GM18508 (cell line): Measurements from ENCODE around the gene GSTT2B.
"Not testable (repeated sequence)": the region's sequence is repeated elsewhere in the genome, so short reads cannot be mapped to it uniquely, and the experiment has no call there.

Experiments used
- ATAC-seq: cut with Tn5 transposase; IDR thresholded peaks from one replicate; pipeline ENCODE4 v1.9.1; 2021; ENCODE audit warnings: moderate number of reproducible peaks; ENCODE audit not compliant: insufficient read depth, unreplicated experiment

GSTT2B gene

DNA sequence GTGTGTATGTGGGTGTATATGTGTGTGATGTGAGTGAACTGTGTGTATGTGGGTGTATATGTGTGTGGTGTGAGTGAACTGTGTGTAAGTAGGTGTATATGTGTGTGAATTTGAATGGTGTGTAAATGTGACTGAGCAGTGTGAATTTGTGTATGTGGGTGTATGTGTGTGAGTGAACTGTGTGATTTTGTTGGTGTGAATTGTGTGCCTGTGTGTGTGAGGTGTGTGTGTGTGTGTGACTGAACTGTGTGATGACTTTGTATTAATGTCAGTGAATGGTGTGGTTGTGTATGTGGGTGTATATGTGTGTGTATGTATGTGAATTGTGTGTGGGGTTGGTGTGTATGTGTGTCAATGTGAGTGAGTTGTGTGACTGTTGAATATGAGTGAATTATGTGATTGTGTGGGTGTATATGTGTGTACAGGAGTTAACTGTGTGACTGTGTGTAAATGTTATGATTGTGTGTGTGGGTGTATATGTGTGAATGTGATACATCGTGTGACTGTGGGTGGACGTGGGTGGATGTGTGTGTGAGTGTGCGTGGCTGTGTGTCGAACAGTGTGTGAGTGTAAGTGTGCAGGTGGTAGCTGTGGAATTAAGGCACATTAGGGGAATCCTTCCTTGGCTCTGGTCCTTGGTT is 25.7 kb upstream of the GSTT2B start:
- not testable (repeated sequence) for ATAC-seq

DNA sequence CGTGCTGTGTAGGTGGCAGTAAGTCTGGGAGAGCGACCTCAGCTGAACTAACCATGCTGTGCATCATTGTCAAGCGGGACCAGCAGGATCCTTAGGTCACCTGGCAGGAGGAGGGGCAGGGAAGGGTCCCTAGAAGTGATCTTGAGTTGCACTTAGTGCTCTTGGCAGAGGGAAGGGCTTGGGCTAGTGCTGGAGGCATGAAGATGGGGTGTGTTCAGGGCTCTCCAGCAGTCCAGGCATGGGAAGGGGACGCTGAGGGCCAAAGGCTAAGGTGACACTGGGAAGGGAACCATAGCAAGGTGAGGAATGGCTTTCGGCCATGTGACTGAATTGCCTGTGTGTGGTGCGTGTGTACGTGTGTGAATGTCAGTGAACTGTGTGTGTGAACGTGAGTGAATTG is 25.1 kb upstream of the GSTT2B start:
- ATAC-seq: not testable (repeated sequence)

DNA sequence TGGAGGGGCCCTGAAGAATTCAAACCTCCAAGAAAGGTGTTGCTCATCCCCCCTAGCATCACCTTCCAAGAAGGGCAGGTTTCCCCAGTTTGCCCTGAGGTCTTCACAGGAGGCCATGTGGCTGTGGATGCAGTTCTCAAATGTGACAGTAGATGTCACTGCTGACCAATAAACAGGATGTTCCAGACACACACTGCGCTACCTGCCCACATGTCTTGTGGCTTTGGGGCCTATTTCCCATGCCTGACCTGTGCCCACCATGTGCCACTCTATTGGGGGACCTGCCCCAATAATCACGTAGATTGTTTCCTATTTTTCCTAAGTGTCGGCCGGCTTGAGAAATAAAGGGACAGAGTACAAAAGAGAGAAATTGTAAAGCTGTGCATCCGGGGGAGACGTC is 23.4 kb upstream of the GSTT2B start:
- no peak for ATAC-seq

DNA sequence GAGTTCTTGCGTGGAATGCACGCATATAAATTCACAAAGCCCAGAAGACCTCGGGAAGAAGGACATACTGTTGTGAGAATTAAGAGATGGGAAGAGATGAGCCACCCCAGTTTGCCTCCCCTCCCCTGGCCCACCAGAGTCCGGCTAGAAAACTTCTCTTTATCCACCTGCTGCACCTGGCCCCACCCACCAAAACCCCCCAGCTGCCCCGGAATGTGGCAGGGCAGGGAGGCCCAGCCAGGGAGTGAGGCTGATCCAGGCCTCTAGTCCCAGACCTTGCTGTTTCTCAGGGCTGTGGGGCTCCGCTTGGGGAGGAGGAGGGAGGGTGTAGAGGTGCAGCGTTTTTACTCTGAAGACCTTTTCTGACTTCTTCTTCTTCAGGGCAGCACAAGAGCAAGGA is 19.6 kb upstream of the GSTT2B start:
- not testable (repeated sequence) for ATAC-seq

DNA sequence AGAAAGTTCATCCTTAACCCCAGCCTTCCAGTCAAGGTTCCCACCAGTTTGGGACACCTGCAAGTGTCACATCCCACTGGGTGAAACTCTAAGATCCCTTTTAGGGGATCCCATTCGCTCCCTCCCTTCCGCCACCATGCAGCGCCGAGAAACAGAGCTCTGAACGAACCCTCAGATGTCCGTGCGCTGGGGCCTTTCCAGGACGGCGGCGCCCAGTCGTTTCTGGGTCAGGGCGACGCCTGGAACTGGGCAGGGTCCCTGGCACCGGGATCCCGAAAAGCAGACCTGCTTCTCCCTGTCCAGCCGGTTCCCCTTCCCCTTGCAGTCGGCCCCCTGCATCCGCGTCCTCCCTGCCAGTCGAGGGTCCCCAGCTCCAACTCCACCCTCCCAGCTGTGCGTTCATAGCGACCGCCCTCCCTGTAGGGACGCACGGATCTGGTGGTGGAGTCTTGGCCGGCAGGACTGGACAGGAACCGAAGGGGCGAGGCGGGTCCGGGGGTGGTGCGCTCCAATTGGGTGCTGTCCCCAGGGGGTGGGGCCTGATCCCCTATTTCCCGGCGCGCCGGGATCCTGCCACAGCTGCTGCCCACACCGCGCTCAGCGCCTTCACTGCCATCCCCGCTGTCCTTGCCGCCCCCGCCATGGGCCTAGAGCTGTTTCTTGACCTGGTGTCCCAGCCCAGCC is 18.7 kb upstream of the GSTT2B start, which contains the start of gene GSTT2:
GSTT2 (plus strand) TSS at position 578 of the 684 bp plus-strand sequence.
- ATAC-seq: not testable (repeated sequence)

DNA sequence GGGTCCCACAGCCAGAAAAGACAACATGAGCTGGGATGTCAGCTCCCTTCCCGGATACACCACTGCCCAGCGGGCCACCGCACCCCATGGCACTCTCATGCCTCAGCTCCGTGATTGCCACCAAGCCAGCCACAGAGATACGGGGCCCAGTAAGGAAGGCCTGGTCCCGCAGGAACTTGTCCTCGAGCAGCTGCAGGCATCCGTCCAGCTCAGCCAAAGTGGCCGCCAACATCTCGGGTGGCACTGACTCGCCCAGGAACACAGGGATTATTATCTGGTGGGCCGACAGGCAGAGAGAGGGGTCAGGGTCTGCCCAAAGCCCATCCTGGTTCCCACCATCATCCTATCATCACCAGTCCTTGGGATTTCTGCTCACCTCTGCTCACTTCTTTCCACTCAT is 16.3 kb upstream of the GSTT2B start:
- ATAC-seq: not testable (repeated sequence)

DNA sequence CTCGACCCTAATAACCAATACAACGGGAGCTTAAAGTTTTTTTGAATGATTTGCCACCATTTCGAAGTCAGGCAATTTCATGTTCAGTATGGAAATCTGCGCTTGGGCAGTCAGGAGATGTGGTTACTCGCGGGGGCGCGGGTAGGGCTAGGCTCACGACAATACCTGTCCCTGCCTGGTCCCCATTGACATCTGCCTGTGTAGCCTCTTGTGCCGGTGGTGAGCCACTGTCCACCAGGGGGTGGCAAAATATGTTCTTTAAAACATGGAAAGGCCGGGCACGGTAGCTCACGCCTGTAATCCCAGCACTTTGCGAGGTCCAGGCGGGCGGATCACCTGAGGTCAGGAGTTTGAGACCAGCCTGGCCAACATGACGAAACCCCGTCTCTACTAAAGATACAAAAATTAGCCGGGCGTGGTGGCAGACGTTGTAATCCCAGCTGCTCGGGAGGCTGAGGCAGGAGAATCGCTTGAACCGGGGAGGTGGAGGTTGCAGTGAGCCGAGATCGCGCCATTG is 13.9 kb upstream of the GSTT2B start:
- not testable (repeated sequence) for ATAC-seq

DNA sequence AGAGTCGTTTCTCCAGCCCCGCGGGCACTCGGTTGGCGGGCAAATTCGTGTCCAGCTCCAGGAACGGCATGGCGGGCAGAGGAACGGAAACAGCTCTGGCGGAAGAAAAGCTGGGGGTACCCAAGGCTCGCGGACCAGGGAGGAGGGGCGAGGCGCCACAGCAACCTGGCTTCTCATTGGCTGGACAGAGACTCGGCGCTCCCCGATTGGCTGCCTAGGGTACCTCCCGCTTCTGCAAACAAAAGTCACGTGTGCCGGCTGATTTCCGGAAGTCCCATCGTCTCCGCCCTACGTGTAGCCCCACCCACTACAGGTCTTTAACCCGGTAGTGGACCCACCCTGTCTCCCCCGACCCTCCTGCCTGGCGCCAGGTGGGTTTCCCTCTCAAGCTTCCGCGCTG is 13.3 kb upstream of the GSTT2B start, which contains the start of gene DDT:
DDT (minus strand) TSS at position 97 of the 400 bp plus-strand sequence; CDS start at position 70, 27 bp downstream.
- peak; percentile 53 for ATAC-seq

DNA sequence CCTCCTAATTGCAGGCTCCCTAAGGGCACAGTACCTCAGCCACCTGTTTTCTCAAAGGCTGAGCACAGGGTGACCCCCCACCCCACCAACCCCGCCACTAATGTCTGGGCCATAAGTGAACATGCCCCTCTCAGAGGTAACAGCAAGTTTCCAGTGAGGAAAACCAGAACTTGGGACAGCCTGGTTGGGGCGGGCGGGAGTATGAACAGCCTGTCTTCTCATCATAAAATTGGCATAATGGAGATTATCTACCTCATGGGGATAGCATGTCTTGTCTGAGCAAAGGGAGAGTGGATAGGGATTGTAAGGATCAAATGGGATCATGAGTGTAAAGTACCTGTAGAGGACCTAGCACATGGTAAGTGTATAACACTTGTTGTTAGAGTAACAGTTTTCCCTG is 10.9 kb upstream of the GSTT2B start:
- not testable (repeated sequence) for ATAC-seq

DNA sequence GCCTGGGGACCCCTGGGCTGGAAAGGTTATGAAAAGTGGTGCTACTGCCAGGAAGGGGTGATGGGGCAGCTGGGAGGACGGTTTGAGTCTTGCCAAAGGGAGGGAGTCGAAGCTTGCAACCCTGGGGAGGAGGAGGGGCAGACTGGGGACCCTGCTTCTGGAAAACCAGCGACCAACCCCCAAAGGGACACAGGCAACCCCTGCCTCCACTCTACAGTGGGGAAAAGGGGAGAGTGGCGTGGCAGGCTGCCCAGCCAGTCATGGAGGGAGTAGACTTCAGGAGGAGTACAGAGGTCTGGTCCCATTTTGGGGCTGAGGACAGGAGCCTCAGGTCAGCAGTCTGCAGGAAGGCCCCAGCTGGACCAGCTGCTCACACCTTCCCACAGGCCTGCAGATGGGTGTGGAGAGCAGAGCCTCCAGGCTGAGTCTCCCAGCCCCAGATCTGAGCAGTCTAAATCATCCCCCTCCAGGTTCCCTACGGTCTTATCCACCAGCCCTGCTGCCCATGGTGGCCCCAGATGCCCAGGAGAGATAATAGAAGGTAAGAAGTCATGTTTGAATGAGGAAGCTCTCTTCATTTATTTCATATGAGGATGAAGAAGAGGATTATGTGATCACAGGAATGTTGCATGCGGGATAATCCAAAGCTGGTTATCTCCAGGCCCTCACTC is 10.0 kb upstream of the GSTT2B start:
- ATAC-seq: no peak

DNA sequence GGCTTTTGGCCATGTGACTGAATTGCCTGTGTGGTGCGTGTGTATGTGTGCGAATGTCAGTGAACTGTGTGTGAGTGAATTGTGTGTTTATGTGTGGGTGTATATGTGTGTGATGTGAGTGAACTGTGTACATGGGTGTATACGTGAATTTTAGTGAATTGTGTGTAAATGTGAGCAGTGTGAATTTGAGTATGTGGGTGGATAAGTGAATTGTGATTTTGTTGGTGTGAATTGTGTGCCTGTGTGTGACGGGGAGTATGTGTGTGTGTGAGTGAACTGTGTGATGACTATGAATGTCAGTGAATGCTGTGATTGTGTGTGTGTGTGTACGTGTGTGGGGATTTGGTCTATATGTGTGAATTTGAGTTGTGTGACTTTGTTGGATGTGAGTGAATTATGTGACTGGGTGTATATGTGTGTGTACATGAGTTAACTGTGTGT is 9.2 kb upstream of the GSTT2B start:
- no peak for ATAC-seq

DNA sequence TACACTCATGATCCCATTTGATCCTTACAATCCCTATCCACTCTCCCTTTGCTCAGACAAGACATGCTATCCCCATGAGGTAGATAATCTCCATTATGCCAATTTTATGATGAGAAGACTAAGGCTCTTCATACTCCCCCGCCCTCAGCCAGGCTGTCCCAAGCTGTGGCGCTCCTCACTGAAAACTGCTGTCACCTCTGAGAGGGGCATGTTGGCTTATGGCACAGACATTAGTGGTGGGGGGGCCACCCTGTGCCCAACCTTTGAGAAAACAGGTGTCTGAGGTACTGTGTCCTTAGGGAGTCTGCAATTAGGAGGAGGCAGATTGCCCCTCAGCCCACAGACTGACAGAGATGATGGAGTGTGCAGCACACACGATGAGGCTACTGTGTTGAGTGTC is 8.1 kb upstream of the GSTT2B start:
- ATAC-seq: no peak

DNA sequence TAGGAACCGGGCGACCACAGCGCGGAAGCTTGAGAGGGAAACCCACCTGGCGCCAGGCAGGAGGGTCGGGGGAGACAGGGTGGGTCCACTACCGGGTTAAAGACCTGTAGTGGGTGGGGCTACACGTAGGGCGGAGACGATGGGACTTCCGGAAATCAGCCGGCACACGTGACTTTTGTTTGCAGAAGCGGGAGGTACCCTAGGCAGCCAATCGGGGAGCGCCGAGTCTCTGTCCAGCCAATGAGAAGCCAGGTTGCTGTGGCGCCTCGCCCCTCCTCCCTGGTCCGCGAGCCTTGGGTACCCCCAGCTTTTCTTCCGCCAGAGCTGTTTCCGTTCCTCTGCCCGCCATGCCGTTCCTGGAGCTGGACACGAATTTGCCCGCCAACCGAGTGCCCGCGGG is 5.6 kb upstream of the GSTT2B start, which contains the start of gene DDTL:
DDTL (plus strand) TSS at position 321 of the 400 bp plus-strand sequence; CDS start at position 348, 27 bp downstream.
- ATAC-seq: not testable (repeated sequence)

DNA sequence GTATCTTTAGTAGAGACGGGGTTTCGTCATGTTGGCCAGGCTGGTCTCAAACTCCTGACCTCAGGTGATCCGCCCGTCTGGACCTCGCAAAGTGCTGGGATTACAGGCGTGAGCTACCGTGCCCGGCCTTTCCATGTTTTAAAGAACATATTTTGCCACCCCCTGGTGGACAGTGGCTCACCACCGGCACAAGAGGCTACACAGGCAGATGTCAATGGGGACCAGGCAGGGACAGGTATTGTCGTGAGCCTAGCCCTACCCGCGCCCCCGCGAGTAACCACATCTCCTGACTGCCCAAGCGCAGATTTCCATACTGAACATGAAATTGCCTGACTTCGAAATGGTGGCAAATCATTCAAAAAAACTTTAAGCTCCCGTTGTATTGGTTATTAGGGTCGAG is 5.1 kb upstream of the GSTT2B start:
- not testable (repeated sequence) for ATAC-seq

DNA sequence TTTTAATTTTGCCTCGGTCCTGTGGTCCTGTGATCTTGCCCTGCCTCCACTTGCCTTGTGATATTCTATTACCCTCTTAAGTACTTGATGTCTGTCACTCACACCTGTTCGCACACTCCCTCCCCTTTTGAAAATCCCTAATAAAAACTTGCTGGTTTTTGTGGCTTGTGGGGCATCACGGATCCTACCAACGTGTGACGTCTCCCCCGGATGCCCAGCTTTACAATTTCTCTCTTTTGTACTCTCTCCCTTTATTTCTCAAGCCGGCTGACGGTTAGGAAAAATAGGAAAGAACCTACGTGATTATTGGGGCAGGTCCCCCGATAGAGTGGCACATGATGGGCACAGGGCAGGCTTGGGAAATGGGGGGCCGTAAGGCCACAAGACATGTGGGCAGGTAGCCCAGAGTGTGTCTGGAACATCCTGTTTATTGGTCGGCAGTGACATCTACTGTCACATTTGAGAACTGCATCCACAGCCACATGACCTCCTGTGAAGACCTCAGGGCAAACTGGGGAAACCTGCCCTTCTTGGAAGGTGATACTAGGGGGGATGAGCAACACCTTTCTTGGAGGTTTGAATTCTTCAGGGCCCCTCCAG is 4.6 kb downstream of the GSTT2B start:
- ATAC-seq: not testable (repeated sequence)

DNA sequence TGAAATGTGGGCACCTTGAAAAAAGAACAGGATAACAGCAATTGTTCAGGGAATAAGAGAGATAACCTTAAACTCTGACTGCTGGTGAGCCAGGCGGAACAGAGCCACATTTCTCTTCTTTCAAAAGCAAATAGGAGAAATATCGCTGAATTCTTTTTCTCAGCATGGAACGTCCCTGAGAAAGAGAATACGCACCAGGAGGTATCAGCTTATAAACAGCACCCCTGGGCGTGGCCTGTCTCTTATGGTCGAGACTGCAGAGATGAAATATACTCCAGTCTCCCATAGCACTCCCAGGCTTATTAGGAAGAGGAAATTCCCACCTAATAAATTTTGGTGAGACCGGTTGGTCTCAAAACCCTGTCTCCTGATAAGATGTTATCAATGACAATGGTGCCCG is 5.1 kb downstream of the GSTT2B start:
- ATAC-seq: not testable (repeated sequence)

DNA sequence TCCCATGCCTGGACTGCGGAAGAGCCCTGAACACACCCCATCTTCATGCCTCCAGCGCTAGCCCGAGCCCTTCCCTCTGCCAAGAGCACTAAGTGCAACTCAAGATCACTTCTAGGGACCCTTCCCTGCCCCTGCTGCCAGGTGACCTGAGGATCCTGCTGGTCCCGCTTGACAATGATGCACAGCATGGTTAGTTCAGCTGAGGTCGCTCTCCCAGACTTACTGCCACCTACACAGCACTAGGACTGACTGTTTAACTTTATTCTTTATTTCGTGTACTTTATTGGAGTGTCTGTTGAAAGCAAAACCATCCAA is 6.0 kb downstream of the GSTT2B start:
- ATAC-seq: not testable (repeated sequence)

DNA sequence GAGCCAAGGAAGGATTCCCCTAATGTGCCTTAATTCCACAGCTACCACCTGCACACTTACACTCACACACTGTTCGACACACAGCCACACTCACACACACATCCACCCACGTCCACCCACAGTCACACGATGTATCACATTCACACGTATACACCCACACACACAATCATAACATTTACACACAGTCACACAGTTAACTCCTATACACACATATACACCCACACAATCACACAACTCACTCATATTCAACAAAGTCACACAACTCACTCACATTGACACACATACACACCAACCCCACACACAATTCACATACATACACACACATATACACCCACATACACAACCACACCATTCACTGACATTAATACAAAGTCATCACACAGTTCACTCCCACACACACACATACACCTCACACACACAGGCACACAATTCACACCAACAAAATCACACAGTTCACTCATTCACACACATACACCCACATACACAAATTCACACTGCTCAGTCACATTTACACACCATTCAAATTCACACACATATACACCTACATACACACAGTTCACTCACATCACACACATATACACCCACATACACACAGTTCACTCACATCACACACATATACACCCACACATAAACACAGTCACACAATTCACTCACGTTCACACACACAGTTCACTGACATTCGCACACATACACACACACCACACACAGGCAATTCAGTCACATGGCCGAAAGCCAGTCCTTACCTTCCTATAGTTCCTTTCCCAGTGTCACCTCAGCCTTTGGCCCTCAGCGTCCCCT is 6.6 kb downstream of the GSTT2B start:
- ATAC-seq: not testable (repeated sequence)

DNA sequence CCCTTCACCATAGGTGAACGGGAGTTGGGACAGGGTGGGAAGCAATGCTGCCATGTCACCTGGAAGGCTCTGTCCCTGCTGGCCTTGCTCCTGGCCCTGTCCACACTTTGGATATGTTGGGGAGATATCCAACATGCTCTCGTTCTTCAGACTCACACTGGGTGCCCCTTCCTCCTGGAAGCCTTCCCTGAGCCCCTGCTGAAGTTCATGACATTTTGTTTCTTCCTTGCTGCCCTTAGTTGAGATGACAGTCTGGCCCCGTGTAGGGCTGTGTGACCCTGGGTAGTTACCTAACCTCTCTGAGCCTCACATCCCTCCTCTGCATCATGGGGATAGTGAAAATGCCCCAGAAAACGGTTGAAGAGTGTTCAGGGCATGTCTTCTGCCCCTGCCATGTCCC is 7.5 kb downstream of the GSTT2B start:
- ATAC-seq: not testable (repeated sequence)
